DOHH2 (cell line): ENCODE data around the gene JMJD8.

ENCODE experiments used
- H3F3A ChIP-seq: fragments of 200-600 bp; sonication (generic), shearing (Covaris generic); 2 replicates; pipeline ENCODE4 v1.6.0; 2016; ENCODE audit warnings: antibody characterized with exemption, mild to moderate bottlenecking; ENCODE audit not compliant: control insufficient read depth, insufficient read depth
- H3K27ac ChIP-seq: fragments of 200-600 bp; sonication (generic); 2 replicates; pipeline ENCODE4 v1.5.1; 2014; ENCODE audit warnings: low read depth, mild to moderate bottlenecking, low read length, moderate library complexity
- H3K27me3 ChIP-seq: fragments of 200-600 bp; sonication (generic); 2 replicates; pipeline ENCODE4 v1.6.1; 2014; ENCODE audit warnings: mild to moderate bottlenecking, low read length, mixed read lengths; ENCODE audit not compliant: control insufficient read depth
- H3K36me3 ChIP-seq: fragments of 200-600 bp; sonication (generic); 2 replicates; pipeline ENCODE4 v1.6.1; 2014; ENCODE audit warnings: mild to moderate bottlenecking, low read length, moderate library complexity, mixed read lengths; ENCODE audit not compliant: control insufficient read depth
- H3K4me1 ChIP-seq: fragments of 200-600 bp; sonication (generic); 2 replicates; pipeline ENCODE4 v1.6.1; 2014; ENCODE audit warnings: mild to moderate bottlenecking, low read length, mixed read lengths; ENCODE audit not compliant: control insufficient read depth
- H3K4me2 ChIP-seq: fragments of 200-600 bp; sonication (generic); 2 replicates; pipeline ENCODE4 v1.6.0; 2014; ENCODE audit warnings: mild to moderate bottlenecking, low read length, moderate library complexity
- H3K4me3 ChIP-seq: fragments of 200-600 bp; sonication (generic); 2 replicates; pipeline ENCODE4 v1.5.1; 2014; ENCODE audit warnings: mild to moderate bottlenecking, low read length, mixed read lengths
- H3K79me2 ChIP-seq: fragments of 200-600 bp; sonication (generic); 2 replicates; pipeline ENCODE4 v1.6.1; 2014; ENCODE audit warnings: mild to moderate bottlenecking, low read length, mixed read lengths; ENCODE audit not compliant: control insufficient read depth
- H3K9me2 ChIP-seq: fragments of 200-600 bp; sonication (generic); replicated peaks from 2 replicates; pipeline ENCODE4 v1.6.1; 2014; ENCODE audit warnings: mild to moderate bottlenecking, low read length, mixed read lengths; ENCODE audit not compliant: control insufficient read depth
- H3K9me3 ChIP-seq: fragments of 200-600 bp; sonication (generic); 2 replicates; pipeline ENCODE4 v1.6.1; 2014; ENCODE audit warnings: antibody characterized with exemption, low read length, mixed read lengths; ENCODE audit not compliant: control insufficient read depth, insufficient read depth
- H4K20me1 ChIP-seq: fragments of 200-600 bp; sonication (generic); 2 replicates; pipeline ENCODE4 v1.6.0; 2014; ENCODE audit warnings: low read depth, mild to moderate bottlenecking, antibody characterized with exemption, low read length, moderate library complexity; ENCODE audit not compliant: control insufficient read depth, insufficient read depth
- CTCF ChIP-seq: fragments of 200-600 bp; sonication (generic); IDR thresholded peaks from one replicate; pipeline ENCODE4 v1.5.1; 2014; ENCODE audit warnings: antibody characterized with exemption, mild to moderate bottlenecking, low read depth, low read length; ENCODE audit not compliant: poor library complexity, severe bottlenecking
- EZH2phosphoT487 ChIP-seq: fragments of 200-600 bp; sonication (generic); IDR thresholded peaks from 2 replicates; pipeline ENCODE4 v1.6.1; 2017; ENCODE audit warnings: borderline replicate concordance, mild to moderate bottlenecking, antibody characterized with exemption, low read length, moderate library complexity, mixed read lengths

The JMJD8 gene

GRCh38 chr16:708959-709358 is 24.8 kb upstream of the JMJD8 start:
- TF ChIP-seq EZH2phosphoT487 (no peak), CTCF (no peak)

GRCh38 chr16:708019-708418 is 23.9 kb upstream of the JMJD8 start:
- Histone ChIP-seq H3K9me2 (no peaks in the 10 kb centered on the region), H3K79me2 (no peaks in the 10 kb centered on the region), H4K20me1 (0 out of 2 replicates have a peak, but pooled peaks cover 4% of the 10 kb centered on the region), H3K27me3 (peaks cover 57% of the 10 kb centered on the region), H3K4me2 (no peak overlapping the region), H3F3A (0 out of 2 replicates have a peak, but pooled peaks cover 2% of the 10 kb centered on the region), H3K9me3 (no peaks in the 10 kb centered on the region), H3K4me3 (no peak overlapping the region), H3K27ac (no peak overlapping the region), H3K36me3 (no peaks in the 10 kb centered on the region), H3K4me1 (peaks cover 4% of the 10 kb centered on the region; the same call in 1 of the 2 replicates)
- TF ChIP-seq CTCF (no peak), EZH2phosphoT487 (no peak)

More at GRCh38 chr16:708959-709358, 24.8 kb upstream of the JMJD8 start:
- Histone ChIP-seq H3K4me2 (no peak overlapping the region), H3F3A (0 out of 2 replicates have a peak, but pooled peaks cover 2% of the 10 kb centered on the region), H3K4me1 (peaks cover 4% of the 10 kb centered on the region), H3K4me3 (no peak overlapping the region), H3K27ac (no peak overlapping the region), H3K27me3 (peaks cover 49% of the 10 kb centered on the region), H3K9me3 (no peaks in the 10 kb centered on the region), H3K9me2 (no peaks in the 10 kb centered on the region), H4K20me1 (0 out of 2 replicates have a peak, but pooled peaks cover 4% of the 10 kb centered on the region), H3K79me2 (no peaks in the 10 kb centered on the region), H3K36me3 (no peaks in the 10 kb centered on the region)

GRCh38 chr16:707062-707538 is 23.0 kb upstream of the JMJD8 start:
- Histone ChIP-seq H3K4me1 (peaks cover 4% of the 10 kb centered on the region; the same call in 1 of the 2 replicates), H3K36me3 (no peaks in the 10 kb centered on the region), H3K4me3 (no peak overlapping the region), H3K27me3 (peaks cover 66% of the 10 kb centered on the region), H4K20me1 (0 out of 2 replicates have a peak, but pooled peaks cover 4% of the 10 kb centered on the region), H3K79me2 (no peaks in the 10 kb centered on the region), H3K9me2 (no peaks in the 10 kb centered on the region), H3K27ac (no peak overlapping the region), H3K9me3 (no peaks in the 10 kb centered on the region), H3F3A (no peaks in the 10 kb centered on the region), H3K4me2 (no peak overlapping the region)
- no peak for TF ChIP-seq CTCF
- TF ChIP-seq EZH2phosphoT487 = no peak
